ENCODE results near the gene RUNDC3A. TPM values are rescaled to one million over a fixed set of nuclear protein-coding genes. Genes with fewer than 3 reads are reported as not detected.
"Not testable (repeated sequence)": the region's sequence is repeated elsewhere in the genome, so short reads cannot be mapped to it uniquely, and the experiment has no call there.

The RUNDC3A gene
- total and polyA plus RNA-seq, 2 donors = 0.99 to 4.9 TPM

DNA sequence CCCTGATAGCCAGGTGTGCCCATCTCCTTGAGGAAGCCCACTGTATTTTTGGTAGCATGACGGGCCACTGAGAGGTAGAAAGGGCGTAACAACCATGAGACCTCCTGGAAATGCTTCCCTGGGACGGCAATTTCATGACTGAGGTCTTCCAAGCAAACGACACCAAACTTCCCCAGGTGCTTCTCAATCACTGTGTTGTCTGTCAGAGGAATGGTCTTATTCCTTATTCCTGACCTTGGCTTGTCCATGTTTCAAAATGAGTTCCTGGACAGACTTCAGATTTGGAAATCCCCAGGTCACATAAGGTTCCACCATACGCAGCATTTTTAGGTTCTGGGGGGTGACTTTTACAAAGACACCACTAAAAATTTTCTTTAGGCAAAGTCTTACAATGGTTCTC lies 56.6 kb downstream of the RUNDC3A start:
- H3K4me3 ChIP-seq (ENCODE audit: low read length in 2 of 2); H3K27ac ChIP-seq (ENCODE audit: low read depth in 1 of 2, low read length in 1 of 2); H3K9me3 ChIP-seq (ENCODE audit: control insufficient read depth in 2 of 2, insufficient read depth in 1 of 2, low read length in 1 of 2); DNase-seq (ENCODE audit: low read depth in 6 of 9, low spot score in 9 of 9); H3K36me3 ChIP-seq (ENCODE audit: control insufficient read depth in 2 of 2, insufficient read depth in 2 of 2, low read length in 1 of 2): not testable (repeated sequence)
- peaks cover 17 to 66% of the 10 kb centered on the region in 2 donors for H3K27me3 ChIP-seq (ENCODE audit: control insufficient read depth in 2 of 2, insufficient read depth in 1 of 2, low read length in 1 of 2)
- WGBS = 97% methylated on average over 5 of the region's 5 CpGs
- H3K4me1 ChIP-seq (ENCODE audit: control insufficient read depth in 2 of 2, insufficient read depth in 2 of 2, low read length in 2 of 2) = peaks cover 5 to 19% of the 10 kb centered on the region in 2 donors

DNA sequence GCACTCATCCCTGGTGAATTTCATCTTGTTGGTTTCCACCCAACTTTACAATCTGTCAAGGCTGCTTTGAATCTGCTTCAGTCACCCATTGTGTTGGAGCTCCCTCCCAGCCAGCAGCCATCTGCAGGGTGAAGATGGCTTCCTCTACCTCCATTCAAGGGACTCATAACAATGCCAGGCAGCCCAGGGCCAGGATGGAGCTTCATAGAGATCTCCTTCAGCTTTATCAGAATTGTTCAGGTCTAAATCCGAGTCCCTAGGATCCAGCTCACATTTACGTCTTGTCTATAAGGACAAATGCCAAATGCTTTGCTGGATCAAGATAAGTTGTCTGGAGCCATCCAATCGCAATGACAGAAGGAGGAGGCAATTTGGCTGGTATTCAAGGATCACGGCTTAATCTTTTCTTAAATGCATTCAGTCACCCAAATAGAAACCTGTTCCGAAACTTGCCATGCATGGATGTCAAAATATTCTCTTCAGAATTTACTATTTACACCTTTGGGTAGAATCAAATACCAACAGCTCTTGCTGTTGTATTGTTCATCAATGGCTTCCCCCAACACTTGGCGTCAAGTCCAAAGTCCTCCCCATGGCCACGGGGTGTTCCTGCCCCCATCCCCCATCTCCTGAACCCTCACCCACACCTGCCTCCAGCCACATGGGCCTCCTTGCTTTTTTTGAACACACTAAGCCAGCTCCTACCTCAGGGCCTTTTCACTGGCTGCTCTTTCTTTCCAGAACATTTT lies 59.0 kb downstream of the RUNDC3A start:
- no peak overlapping the region for H3K4me3 ChIP-seq (ENCODE audit: low read length in 2 of 2)
- WGBS = 95% methylated on average over 7 of the region's 7 CpGs
- no peaks in the 10 kb centered on the region for H3K36me3 ChIP-seq (ENCODE audit: control insufficient read depth in 2 of 2, insufficient read depth in 2 of 2, low read length in 1 of 2)
- peaks cover 5 to 11% of the 10 kb centered on the region in 2 donors for H3K4me1 ChIP-seq (ENCODE audit: control insufficient read depth in 2 of 2, insufficient read depth in 2 of 2, low read length in 2 of 2)
- DNase-seq (ENCODE audit: low read depth in 6 of 9, low spot score in 9 of 9) = no peak
- H3K9me3 ChIP-seq (ENCODE audit: control insufficient read depth in 2 of 2, insufficient read depth in 1 of 2, low read length in 1 of 2) = no peaks in the 10 kb centered on the region
- H3K27ac ChIP-seq (ENCODE audit: low read depth in 1 of 2, low read length in 1 of 2) = no peak overlapping the region
- H3K27me3 ChIP-seq (ENCODE audit: control insufficient read depth in 2 of 2, insufficient read depth in 1 of 2, low read length in 1 of 2) = peaks cover 12 to 63% of the 10 kb centered on the region in 2 donors

Other genes with a start within 250 kb of the RUNDC3A start
- 24.2 TPM for gene LSM12, start 241.9 kb upstream of the RUNDC3A start, total RNA-seq
- 31.3 TPM for gene LSM12, start 241.9 kb upstream of the RUNDC3A start, polyA plus RNA-seq
- gene G6PC3, start 237.9 kb upstream of the RUNDC3A start, total RNA-seq = 13.7 TPM
- gene G6PC3, start 237.9 kb upstream of the RUNDC3A start, polyA plus RNA-seq = 30.2 TPM
- gene HDAC5, start 185.0 kb upstream of the RUNDC3A start, total RNA-seq = 17.0 TPM
- gene HDAC5, start 185.0 kb upstream of the RUNDC3A start, polyA plus RNA-seq = 34.4 TPM
- gene HROB, start 166.7 kb upstream of the RUNDC3A start, total RNA-seq = 3.2 TPM
- gene HROB, start 166.7 kb upstream of the RUNDC3A start, polyA plus RNA-seq = 0.94 TPM
- not detected for gene ASB16, start 137.9 kb upstream of the RUNDC3A start, total RNA-seq
- gene ASB16, start 137.9 kb upstream of the RUNDC3A start, polyA plus RNA-seq = 0.14 TPM
- 21.4 TPM for gene TMUB2, start 121.6 kb upstream of the RUNDC3A start, total RNA-seq
- gene TMUB2, start 121.6 kb upstream of the RUNDC3A start, polyA plus RNA-seq = 57.6 TPM
- gene ATXN7L3, start 108.7 kb upstream of the RUNDC3A start, total RNA-seq = 36.3 TPM
- 53.3 TPM for gene ATXN7L3, start 108.7 kb upstream of the RUNDC3A start, polyA plus RNA-seq
- gene UBTF, start 88.9 kb upstream of the RUNDC3A start, total RNA-seq = 91.6 TPM
- 70.1 TPM for gene UBTF, start 88.9 kb upstream of the RUNDC3A start, polyA plus RNA-seq
- gene SLC4A1, start 40.5 kb upstream of the RUNDC3A start, total RNA-seq = 6.9 TPM
- 0.37 TPM for gene SLC4A1, start 40.5 kb upstream of the RUNDC3A start, polyA plus RNA-seq
- gene SLC25A39, start 16.2 kb downstream of the RUNDC3A start, total RNA-seq = 46.9 TPM
- gene SLC25A39, start 16.2 kb downstream of the RUNDC3A start, polyA plus RNA-seq = 93.8 TPM
- gene GRN, start 36.7 kb downstream of the RUNDC3A start, total RNA-seq = 74.8 TPM
- 93.0 TPM for gene GRN, start 36.7 kb downstream of the RUNDC3A start, polyA plus RNA-seq
- gene FAM171A2, start 55.3 kb downstream of the RUNDC3A start, total RNA-seq = 1.4 TPM
- gene FAM171A2, start 55.3 kb downstream of the RUNDC3A start, polyA plus RNA-seq = 0.39 TPM
- gene ITGA2B, start 81.0 kb downstream of the RUNDC3A start, total RNA-seq = 0.38 TPM
- gene ITGA2B, start 81.0 kb downstream of the RUNDC3A start, polyA plus RNA-seq = 0.41 TPM
- 12.7 TPM for gene GPATCH8, start 194.8 kb downstream of the RUNDC3A start, total RNA-seq
- gene GPATCH8, start 194.8 kb downstream of the RUNDC3A start, polyA plus RNA-seq = 11.1 TPM
- 0.80 TPM for gene FZD2, start 248.9 kb downstream of the RUNDC3A start, total RNA-seq
- gene FZD2, start 248.9 kb downstream of the RUNDC3A start, polyA plus RNA-seq = 1.7 TPM